ENCODE results near the gene TREH.

Gene TREH

GRCh38 chr11:118663902-118664301 is 15.5 kb downstream of the TREH start:
- TF ChIP-seq CTCF (conservative IDR thresholded peaks at IDR 0.05; ENCODE audit: low read depth) = no peak
- DNase-seq (ENCODE audit: low spot score) = no peak
- no peak overlapping the region for H3K27ac ChIP-seq
- ChIA-PET CTCF (no interaction called here), POLR2A (ENCODE audit: low non-redundant PET) (no interaction called here)

- H3K27ac ChIP-seq = peak overlapping the region; percentile 35
- TF ChIP-seq CTCF (conservative IDR thresholded peaks at IDR 0.05; ENCODE audit: low read depth) = no peak
- CTCF ChIA-PET = interaction anchor here (0.6 kb wide), 1 partner anchor 284 kb away, joined by 3 read pairs; no protein-coding TSS in a partner anchor
These were observed 16.1 kb downstream of the TREH start for GRCh38 chr11:118663381-118663780.

GRCh38 chr11:118662401-118663271 is 16.8 kb downstream of the TREH start:
- peak overlapping the region; percentile 35 for H3K27ac ChIP-seq
- TF ChIP-seq CTCF (conservative IDR thresholded peaks at IDR 0.05; ENCODE audit: low read depth) = no peak
- ChIA-PET CTCF (interaction anchor here (0.6 to 0.7 kb wide), 2 partner anchors 285 to 495 kb away, joined by 3 read pairs; no protein-coding TSS in a partner anchor), POLR2A (ENCODE audit: low non-redundant PET) (no interaction called here)
- no peak for DNase-seq (ENCODE audit: low spot score)

More at GRCh38 chr11:118663381-118663780, 16.1 kb downstream of the TREH start:
- POLR2A ChIA-PET (ENCODE audit: low non-redundant PET) = no interaction called here
- DNase-seq (ENCODE audit: low spot score) = no peak

- peak overlapping the region; percentile 82 for H3K27ac ChIP-seq
- CTCF ChIA-PET = interaction anchor here (0.6 to 1.0 kb wide), 3 partner anchors 27 to 494 kb away, joined by 3 to 5 read pairs (median 3); no protein-coding TSS in a partner anchor
- no peak for DNase-seq (ENCODE audit: low spot score)
- POLR2A ChIA-PET (ENCODE audit: low non-redundant PET) = interaction anchor here (0.5 kb wide), 1 partner anchor 190 kb away, joined by 5 read pairs; no protein-coding TSS in a partner anchor
- TF ChIP-seq CTCF (conservative IDR thresholded peaks at IDR 0.05; ENCODE audit: low read depth) = no peak
These were observed 17.8 kb downstream of the TREH start for GRCh38 chr11:118661425-118662301.

- ChIA-PET POLR2A (ENCODE audit: low non-redundant PET) (no interaction called here), CTCF (interaction anchor here (0.6 to 1.9 kb wide), 4 partner anchors 12 to 54 kb away, joined by 3 to 5 read pairs (median 4); no protein-coding TSS in a partner anchor)
- TF ChIP-seq CTCF (conservative IDR thresholded peaks at IDR 0.05; ENCODE audit: low read depth) = no peak
- DNase-seq (ENCODE audit: low spot score) = no peak
- H3K27ac ChIP-seq = peak overlapping the region; percentile 82
These were observed 18.6 kb downstream of the TREH start for GRCh38 chr11:118660681-118661424.

Measured in RWPE1 (cell line).